ENCODE data around the gene EFNA2. TPM values are rescaled to one million over a fixed set of nuclear protein-coding genes. Genes with fewer than 3 reads are reported as not detected.

Gene EFNA2
- total RNA-seq, 6 experiments from 2014 or later: 4.2 to 10.3 (median 5.6) TPM

GRCh38 chr19:1254081-1254527 is 31.6 kb upstream of the EFNA2 start:
- WGBS (ENCODE audit: insufficient coverage, low coverage, low lambda C conversion rate, missing lambda C conversion rate): 51% methylated on average over 6 of the region's 37 CpGs
- peaks cover 17 to 52% (median 29%) of the 10 kb centered on the region in 4 donors for H3K36me3 ChIP-seq
- no peaks in the 10 kb centered on the region for H3K27me3 ChIP-seq
- no peaks in the 10 kb centered on the region for H3K9me3 ChIP-seq
- peak overlapping the region; percentile 74 to 92 (median 86) for H3K4me3 ChIP-seq
- intact Hi-C loops (cut with DNase I): no loop called here
- TF ChIP-seq POLR2A (IDR thresholded peaks at IDR 0.05): no peak
- TF ChIP-seq CTCF (IDR thresholded peaks at IDR 0.05): no peak
- H3K4me1 ChIP-seq: peaks cover 0 to 67% (median 24%) of the 10 kb centered on the region in 4 donors
- ATAC-seq (no peak), DNase-seq (peak in 1 of 3 donors; percentile 65)
- peak overlapping the region; percentile 76 to 97 (median 94) for H3K27ac ChIP-seq

- DNase-seq (peak in 1 of 3 donors; percentile 77), ATAC-seq (peak in 3 of 4 donors; percentile 2 to 4 (median 3))
- Histone ChIP-seq H3K4me3 (peak overlapping the region in 1 of 3 donors; percentile 86), H3K4me1 (peaks cover 0 to 73% (median 28%) of the 10 kb centered on the region in 4 donors), H3K27ac (peak overlapping the region; percentile 76 to 97 (median 94)), H3K9me3 (no peaks in the 10 kb centered on the region), H3K36me3 (peaks cover 17 to 52% (median 29%) of the 10 kb centered on the region in 4 donors), H3K27me3 (no peaks in the 10 kb centered on the region)
- TF ChIP-seq CTCF (IDR thresholded peaks at IDR 0.05): no peak
- TF ChIP-seq POLR2A (IDR thresholded peaks at IDR 0.05): peak; percentile 10
- intact Hi-C loops (cut with DNase I): no loop called here
- 87% methylated on average over 3 of the region's 20 CpGs for WGBS (ENCODE audit: insufficient coverage, low coverage, low lambda C conversion rate, missing lambda C conversion rate)
Measured at GRCh38 chr19:1254530-1255185, 31.0 kb upstream of the EFNA2 start.

- H3K27me3 ChIP-seq: no peaks in the 10 kb centered on the region
- H3K4me1 ChIP-seq: peaks cover 4 to 81% (median 33%) of the 10 kb centered on the region in 4 donors
- H3K9me3 ChIP-seq: no peaks in the 10 kb centered on the region
- peak overlapping the region in 2 of 3 donors; percentile 94 to 97 for H3K27ac ChIP-seq
- no peak for DNase-seq
- no peak for ATAC-seq
- H3K4me3 ChIP-seq: no peak overlapping the region
- TF ChIP-seq CTCF (IDR thresholded peaks at IDR 0.05) (no peak), POLR2A (IDR thresholded peaks at IDR 0.05) (peak; percentile 1)
- WGBS (ENCODE audit: insufficient coverage, low coverage, low lambda C conversion rate, missing lambda C conversion rate): 85% methylated on average over 13 of the region's 52 CpGs
- peaks cover 17 to 47% (median 28%) of the 10 kb centered on the region in 4 donors for H3K36me3 ChIP-seq
- intact Hi-C loops (cut with DNase I): no loop called here
Measured at GRCh38 chr19:1255186-1256161, 30.2 kb upstream of the EFNA2 start.

- ATAC-seq (no peak), DNase-seq (no peak)
- TF ChIP-seq CTCF (IDR thresholded peaks at IDR 0.05) (no peak), POLR2A (IDR thresholded peaks at IDR 0.05) (no peak)
- Histone ChIP-seq H3K36me3 (peaks cover 17 to 43% (median 28%) of the 10 kb centered on the region in 4 donors), H3K9me3 (no peaks in the 10 kb centered on the region), H3K4me1 (peaks cover 5 to 89% (median 37%) of the 10 kb centered on the region in 4 donors), H3K27me3 (no peaks in the 10 kb centered on the region), H3K4me3 (no peak overlapping the region), H3K27ac (no peak overlapping the region)
- WGBS (ENCODE audit: insufficient coverage, low coverage, low lambda C conversion rate, missing lambda C conversion rate): 74% methylated on average over 8 of the region's 46 CpGs
- intact Hi-C loops (cut with DNase I): no loop called here
Measured at GRCh38 chr19:1256646-1257474, 28.8 kb upstream of the EFNA2 start.
